PFSK-1 (cell line): ENCODE measurements around the gene SMIM5.

ENCODE experiments used
- FOXP2 ChIP-seq: optimal IDR thresholded peaks from 2 replicates; pipeline ENCODE3; 2011; ENCODE audit warnings: borderline replicate concordance, control low read depth, inconsistent platforms; ENCODE audit not compliant: insufficient read depth; ENCODE audit errors: extremely low read length, extremely low read depth
- POLR2AphosphoS5 ChIP-seq: IDR thresholded peaks from 2 replicates; pipeline ENCODE4 v1.6.1; 2012; ENCODE audit warnings: low read depth, mild to moderate bottlenecking, control low read depth, low read length, moderate library complexity
- REST ChIP-seq, 2 experiments: IDR thresholded peaks; 2 replicates each; pipeline versions ENCODE4 v1.6.1 to v1.8.0; 2011 to 2012; ENCODE audit warnings: low read depth in 2 of 2, low read length in 2 of 2, control low read depth in 1 of 2, inconsistent platforms in 1 of 2, mild to moderate bottlenecking in 1 of 2, moderate library complexity in 1 of 2; ENCODE audit not compliant: insufficient read depth in 1 of 2
- SIN3A ChIP-seq: IDR thresholded peaks from 2 replicates; pipeline ENCODE4 v1.6.1; 2012; ENCODE audit warnings: mild to moderate bottlenecking, low read length, moderate library complexity, borderline replicate concordance; ENCODE audit not compliant: insufficient read depth
- TAF1 ChIP-seq: IDR thresholded peaks from 2 replicates; pipeline ENCODE4 v1.6.1; 2012; ENCODE audit warnings: low read length, control low read depth, borderline replicate concordance; ENCODE audit not compliant: insufficient read depth

- no peak for TF ChIP-seq TAF1
- TF ChIP-seq POLR2AphosphoS5: no peak
- no peak for TF ChIP-seq REST (IDR thresholded peaks at IDR 0.05; ENCODE audit: insufficient read depth in 1 of 2, low read depth in 2 of 2, low read length in 2 of 2)
- TF ChIP-seq SIN3A: no peak
- no peak for TF ChIP-seq FOXP2
Measured at GRCh38 chr17:75652934-75653549, 19.8 kb downstream of the SMIM5 start.
